ENCODE results near the gene USP53. TPM values are rescaled to one million over a fixed set of nuclear protein-coding genes. Genes with fewer than 3 reads are reported as not detected.
"Not testable (repeated sequence)": the region's sequence is repeated elsewhere in the genome, so short reads cannot be mapped to it uniquely, and the experiment has no call there.

The USP53 gene
- 39.9 TPM for total RNA-seq
- long read RNA-seq, partial matches to known transcripts: 6 of 19 reads
- long read RNA-seq, other reads (novel, unspliced or antisense): 13 of 19 reads

- peak within 1 kb of the TSS; percentile 97 for H3K27ac ChIP-seq (replicated peaks)
- DNase-seq: peak; percentile 96
- peaks cover 2% of the 10 kb centered on the region for H3K36me3 ChIP-seq
- no peaks in the 10 kb centered on the region for H3K27me3 ChIP-seq (ENCODE audit: low read depth)
- TF ChIP-seq CTCF (IDR thresholded peaks at IDR 0.05; ENCODE audit: borderline replicate concordance): no peak
- H3K4me3 ChIP-seq: peak within 1 kb of the TSS; percentile 84
- H3K9me3 ChIP-seq (replicated peaks): no peaks in the 10 kb centered on the region
- H3K4me1 ChIP-seq: peaks cover 62% of the 10 kb centered on the region
- intact Hi-C loops (cut with micrococcal nuclease): no loop called here
These were observed at the start of gene USP53 for GRCh38 chr4:119212234-119212963. TSS of gene USP53 (plus strand) at chr4:119212713. CDS start at chr4:119239760, 27,047 bp downstream.

- intact Hi-C loops (cut with micrococcal nuclease): no loop called here
- Histone ChIP-seq H3K4me3 (no peak overlapping the region), H3K27me3 (ENCODE audit: low read depth) (no peaks in the 10 kb centered on the region), H3K27ac (replicated peaks) (no peak overlapping the region), H3K36me3 (peaks cover 58% of the 10 kb centered on the region), H3K9me3 (replicated peaks) (no peaks in the 10 kb centered on the region), H3K4me1 (peaks cover 22% of the 10 kb centered on the region)
- DNase-seq: no peak
- no peak for TF ChIP-seq CTCF (IDR thresholded peaks at IDR 0.05; ENCODE audit: borderline replicate concordance)
These were observed 46.7 kb upstream of the USP53 start for GRCh38 chr4:119165767-119166166.

- no peak for DNase-seq
- no peak overlapping the region for H3K27ac ChIP-seq (replicated peaks)
- H3K36me3 ChIP-seq: peaks cover 52% of the 10 kb centered on the region
- TF ChIP-seq CTCF (IDR thresholded peaks at IDR 0.05; ENCODE audit: borderline replicate concordance): peak; percentile 13
- no peak overlapping the region for H3K4me3 ChIP-seq
- no peaks in the 10 kb centered on the region for H3K27me3 ChIP-seq (ENCODE audit: low read depth)
- H3K4me1 ChIP-seq: no peaks in the 10 kb centered on the region
- H3K9me3 ChIP-seq (replicated peaks): no peaks in the 10 kb centered on the region
- intact Hi-C loops (cut with micrococcal nuclease): no loop called here
These were observed 42.3 kb upstream of the USP53 start for GRCh38 chr4:119170195-119170594.

- no peak for DNase-seq
- H3K36me3 ChIP-seq: peaks cover 33% of the 10 kb centered on the region
- no peak overlapping the region for H3K4me3 ChIP-seq
- peak overlapping the region; percentile 33 for H3K27ac ChIP-seq (replicated peaks)
- H3K27me3 ChIP-seq (ENCODE audit: low read depth): no peaks in the 10 kb centered on the region
- no peaks in the 10 kb centered on the region for H3K9me3 ChIP-seq (replicated peaks)
- H3K4me1 ChIP-seq: no peaks in the 10 kb centered on the region
- intact Hi-C loops (cut with micrococcal nuclease): no loop called here
- no peak for TF ChIP-seq CTCF (IDR thresholded peaks at IDR 0.05; ENCODE audit: borderline replicate concordance)
These were observed 40.3 kb upstream of the USP53 start for GRCh38 chr4:119172223-119172622.

GRCh38 chr4:119173729-119174361, 38.7 kb upstream of the USP53 start:
- not testable (repeated sequence) for DNase-seq, H3K4me1 ChIP-seq

GRCh38 chr4:119179011-119179410, 33.5 kb upstream of the USP53 start:
- Histone ChIP-seq H3K36me3 (peaks cover 8% of the 10 kb centered on the region), H3K27ac (replicated peaks) (peak overlapping the region; percentile 40), H3K4me1 (peaks cover 38% of the 10 kb centered on the region), H3K9me3 (replicated peaks) (no peaks in the 10 kb centered on the region), H3K27me3 (ENCODE audit: low read depth) (no peaks in the 10 kb centered on the region), H3K4me3 (no peak overlapping the region)
- intact Hi-C loops (cut with micrococcal nuclease): no loop called here
- no peak for TF ChIP-seq CTCF (IDR thresholded peaks at IDR 0.05; ENCODE audit: borderline replicate concordance)
- DNase-seq: no peak

More at GRCh38 chr4:119173729-119174361, 38.7 kb upstream of the USP53 start:
- H3K27me3 ChIP-seq (ENCODE audit: low read depth); H3K9me3 ChIP-seq (replicated peaks); intact Hi-C loops (cut with micrococcal nuclease); H3K4me3 ChIP-seq; H3K27ac ChIP-seq (replicated peaks): not testable (repeated sequence)
- H3K36me3 ChIP-seq: peaks cover 27% of the 10 kb centered on the region
